ENCODE results near the gene CLNK.

Gene CLNK

GRCh38 chr4:10437735-10438134 lies 246.8 kb downstream of the CLNK start:
- Histone ChIP-seq H3K27ac (ENCODE audit: low read depth, low read length) (no peak overlapping the region), H3K9me2 (replicated peaks; ENCODE audit: control insufficient read depth, low read length) (no peaks in the 10 kb centered on the region), H3K27me3 (ENCODE audit: control insufficient read depth, low read length) (no peaks in the 10 kb centered on the region), H3K4me1 (ENCODE audit: control insufficient read depth, low read length) (no peaks in the 10 kb centered on the region), H3K9me3 (ENCODE audit: control insufficient read depth, insufficient read depth, low read length) (no peaks in the 10 kb centered on the region), H4K20me1 (ENCODE audit: control insufficient read depth, insufficient read depth, low read depth, low read length) (no peaks in the 10 kb centered on the region), H3K79me2 (ENCODE audit: control insufficient read depth, low read length) (no peaks in the 10 kb centered on the region), H3K4me3 (ENCODE audit: low read length) (no peak overlapping the region), H3K36me3 (ENCODE audit: control insufficient read depth, low read length) (no peaks in the 10 kb centered on the region), H3F3A (ENCODE audit: control insufficient read depth, insufficient read depth) (no peaks in the 10 kb centered on the region), H3K4me2 (ENCODE audit: low read length) (no peak overlapping the region)
- TF ChIP-seq, protein P1, sequence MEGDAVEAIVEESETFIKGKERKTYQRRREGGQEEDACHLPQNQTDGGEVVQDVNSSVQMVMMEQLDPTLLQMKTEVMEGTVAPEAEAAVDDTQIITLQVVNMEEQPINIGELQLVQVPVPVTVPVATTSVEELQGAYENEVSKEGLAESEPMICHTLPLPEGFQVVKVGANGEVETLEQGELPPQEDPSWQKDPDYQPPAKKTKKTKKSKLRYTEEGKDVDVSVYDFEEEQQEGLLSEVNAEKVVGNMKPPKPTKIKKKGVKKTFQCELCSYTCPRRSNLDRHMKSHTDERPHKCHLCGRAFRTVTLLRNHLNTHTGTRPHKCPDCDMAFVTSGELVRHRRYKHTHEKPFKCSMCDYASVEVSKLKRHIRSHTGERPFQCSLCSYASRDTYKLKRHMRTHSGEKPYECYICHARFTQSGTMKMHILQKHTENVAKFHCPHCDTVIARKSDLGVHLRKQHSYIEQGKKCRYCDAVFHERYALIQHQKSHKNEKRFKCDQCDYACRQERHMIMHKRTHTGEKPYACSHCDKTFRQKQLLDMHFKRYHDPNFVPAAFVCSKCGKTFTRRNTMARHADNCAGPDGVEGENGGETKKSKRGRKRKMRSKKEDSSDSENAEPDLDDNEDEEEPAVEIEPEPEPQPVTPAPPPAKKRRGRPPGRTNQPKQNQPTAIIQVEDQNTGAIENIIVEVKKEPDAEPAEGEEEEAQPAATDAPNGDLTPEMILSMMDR (IDR thresholded peaks at IDR 0.05; ENCODE audit: low read depth, low read length, poor library complexity, severe bottlenecking), result no peak
- no peak for TF ChIP-seq EZH2phosphoT487 (IDR thresholded peaks at IDR 0.05; ENCODE audit: borderline replicate concordance, low read length)

Data from DOHH2 (cell line).